Stimulated activated CD4-positive, alpha-beta T cell treated with anti-CD3 and anti-CD28 coated beads, Interleukin-4, amount 100 ng/mL, for 48 hours (primary cell): ENCODE results near the gene FRMD4B.

Experiments
- DNase-seq, 2 donors: peaks; one replicate each; pipeline ENCODE4 v3.0.0-alpha.2; 2020; ENCODE audit warnings: low read depth in 2 of 2

The FRMD4B gene

DNA sequence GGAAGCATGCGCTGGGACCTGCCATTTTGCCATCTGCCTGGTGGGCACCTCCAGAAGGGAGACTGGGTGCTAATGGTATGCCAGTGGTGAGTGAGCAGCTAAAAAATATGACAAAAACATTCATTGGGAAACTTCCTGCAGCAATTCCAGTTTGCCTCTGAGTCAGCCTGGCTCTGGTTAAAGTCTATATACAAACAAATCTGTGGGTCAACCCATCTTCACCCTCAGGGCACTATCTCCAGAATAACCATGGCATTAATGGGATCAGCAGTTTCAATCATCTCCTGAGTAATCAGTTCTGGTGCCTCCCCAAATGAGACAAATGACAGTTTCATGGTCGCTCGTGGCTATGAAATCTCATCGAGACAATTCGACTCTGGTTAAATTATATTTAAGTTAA lies 21.5 kb downstream of the FRMD4B start:
- DNase-seq: no peak

DNA sequence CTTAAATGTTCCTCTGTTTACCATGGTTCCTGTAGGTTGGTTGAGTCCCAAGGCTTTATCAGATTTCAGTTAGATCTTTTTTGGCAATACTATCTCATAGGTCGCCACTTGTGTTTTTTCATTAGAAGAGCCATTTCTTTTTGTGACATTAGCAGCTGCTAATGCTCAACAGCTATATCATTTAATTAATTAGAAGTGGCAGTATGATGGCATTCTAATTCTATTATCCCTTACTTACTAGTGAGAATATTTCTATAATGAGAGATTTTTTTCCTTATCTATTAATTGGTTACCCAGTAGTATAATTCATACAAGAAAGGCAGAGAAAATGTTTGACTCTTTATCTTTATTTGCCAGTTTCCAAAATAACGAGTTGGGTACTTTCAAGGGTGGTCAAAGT lies 25.2 kb downstream of the FRMD4B start:
- DNase-seq: no peak

DNA sequence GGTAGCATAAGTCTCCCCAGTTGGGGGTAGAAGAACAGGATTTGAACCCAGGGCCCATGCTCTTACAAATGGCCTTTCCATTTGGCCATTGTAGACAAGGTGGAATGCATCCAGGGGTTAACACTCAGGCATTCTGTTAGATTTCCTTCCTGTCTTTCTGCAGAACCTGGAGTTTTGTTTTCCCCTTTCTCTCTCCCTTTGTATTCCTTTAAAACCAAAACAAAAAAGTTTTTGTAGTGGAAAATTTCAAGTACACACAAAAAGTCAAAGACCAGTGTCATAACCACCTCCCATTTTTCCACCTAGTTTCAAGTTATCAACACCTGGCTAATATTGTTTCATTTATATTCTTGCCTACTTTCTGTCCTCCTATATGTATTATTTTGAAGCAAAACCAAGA lies 26.0 kb downstream of the FRMD4B start:
- no peak for DNase-seq

DNA sequence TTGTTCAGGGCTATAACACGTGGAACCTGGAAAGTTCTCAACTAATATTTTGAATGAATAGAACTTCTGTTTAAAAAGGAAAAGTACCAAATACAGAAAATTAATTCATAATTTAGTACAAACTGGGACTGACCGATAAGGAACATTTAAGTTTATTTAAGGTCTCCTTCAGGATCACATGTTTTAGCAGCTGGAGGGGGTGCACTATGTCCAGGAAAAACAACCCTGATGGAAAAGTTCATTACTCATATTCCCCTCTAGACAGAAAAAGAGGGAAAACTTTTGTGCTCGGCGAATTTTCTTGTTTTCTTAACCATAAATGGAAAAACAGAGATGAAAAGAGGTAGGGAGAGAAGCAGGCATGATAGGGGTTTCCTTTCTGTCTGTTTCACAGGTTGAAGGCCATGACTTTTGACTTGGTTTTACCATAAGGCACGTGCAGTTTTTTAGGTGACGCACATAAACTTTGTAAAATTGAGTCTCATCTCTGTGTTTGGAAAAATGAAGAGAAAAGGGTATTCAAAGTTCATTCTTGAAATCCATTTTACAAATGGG lies 26.5 kb downstream of the FRMD4B start:
- no peak for DNase-seq

DNA sequence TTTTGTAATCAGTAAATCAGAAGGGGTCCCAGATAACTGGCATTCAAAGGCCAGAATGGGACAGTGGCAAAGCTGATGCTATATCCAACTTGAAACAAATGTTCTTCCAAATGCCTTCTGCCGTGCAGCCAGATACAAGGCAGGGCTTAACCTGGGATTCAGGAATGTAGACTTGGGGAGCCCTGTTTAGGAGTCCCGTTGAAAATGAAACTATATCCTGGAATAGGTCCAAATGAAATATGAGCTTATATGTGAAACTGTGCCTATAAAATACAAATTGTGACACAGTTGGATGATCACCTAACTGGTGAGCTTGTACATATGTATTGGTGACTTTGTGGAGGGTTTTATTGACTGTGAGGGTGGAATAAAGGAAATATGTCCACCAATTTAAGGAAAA lies 28.7 kb downstream of the FRMD4B start:
- DNase-seq: no peak

DNA sequence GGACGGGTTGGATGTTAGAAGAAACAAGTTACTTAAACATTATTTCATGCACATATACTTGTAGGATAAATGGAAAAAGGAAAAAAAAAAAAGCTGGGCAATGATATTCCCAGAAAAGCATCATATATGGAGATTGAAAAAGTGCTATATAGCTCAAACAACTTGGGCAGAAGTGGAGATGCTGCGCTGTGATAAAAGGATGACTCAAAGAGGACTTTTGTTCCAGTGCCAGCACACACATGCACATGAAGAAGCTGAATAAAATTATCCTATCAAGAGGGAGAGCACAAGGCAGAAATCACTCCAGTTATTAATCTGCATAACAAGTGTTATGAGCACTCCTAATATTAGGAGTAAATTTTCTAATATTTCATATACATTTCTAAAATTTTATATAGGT lies 30.9 kb downstream of the FRMD4B start:
- DNase-seq: no peak

DNA sequence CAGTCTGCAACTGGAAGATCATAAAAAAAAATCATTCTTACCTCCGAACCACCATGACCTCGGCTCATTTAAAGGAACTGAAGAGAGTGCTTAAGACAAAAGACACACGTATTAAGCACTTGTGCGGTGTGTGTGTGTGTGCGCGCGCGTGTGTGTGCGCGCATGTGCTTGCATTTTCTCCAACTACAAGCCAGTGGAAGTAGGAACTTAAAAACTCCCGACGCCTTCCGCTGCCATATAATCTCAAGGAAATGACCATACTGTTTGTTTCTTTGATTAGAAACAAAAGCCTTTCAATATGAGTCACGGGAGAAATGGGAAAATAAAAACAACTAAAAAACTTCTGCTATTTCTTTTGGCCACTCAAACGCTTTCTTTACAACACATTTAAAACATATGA lies 32.4 kb downstream of the FRMD4B start:
- DNase-seq: no peak

DNA sequence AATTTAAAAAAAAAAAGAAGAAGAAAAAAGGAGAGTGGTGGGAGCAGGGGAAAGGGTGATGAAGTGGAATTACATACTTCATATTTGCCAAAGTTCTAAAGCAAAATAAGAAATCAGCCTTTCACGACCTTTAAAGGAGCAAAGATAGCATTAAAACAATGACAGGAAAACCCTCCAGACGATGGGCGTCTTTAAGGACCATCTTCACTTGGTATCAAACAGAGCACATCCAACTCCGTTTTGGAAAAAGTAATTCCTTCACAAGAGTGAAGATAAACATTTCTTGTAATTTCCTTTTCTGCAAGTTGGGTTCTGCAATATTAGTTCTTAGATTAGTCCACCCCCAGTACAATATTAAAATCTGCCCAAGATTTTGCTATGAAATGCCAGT lies 32.8 kb downstream of the FRMD4B start:
- no peak for DNase-seq

DNA sequence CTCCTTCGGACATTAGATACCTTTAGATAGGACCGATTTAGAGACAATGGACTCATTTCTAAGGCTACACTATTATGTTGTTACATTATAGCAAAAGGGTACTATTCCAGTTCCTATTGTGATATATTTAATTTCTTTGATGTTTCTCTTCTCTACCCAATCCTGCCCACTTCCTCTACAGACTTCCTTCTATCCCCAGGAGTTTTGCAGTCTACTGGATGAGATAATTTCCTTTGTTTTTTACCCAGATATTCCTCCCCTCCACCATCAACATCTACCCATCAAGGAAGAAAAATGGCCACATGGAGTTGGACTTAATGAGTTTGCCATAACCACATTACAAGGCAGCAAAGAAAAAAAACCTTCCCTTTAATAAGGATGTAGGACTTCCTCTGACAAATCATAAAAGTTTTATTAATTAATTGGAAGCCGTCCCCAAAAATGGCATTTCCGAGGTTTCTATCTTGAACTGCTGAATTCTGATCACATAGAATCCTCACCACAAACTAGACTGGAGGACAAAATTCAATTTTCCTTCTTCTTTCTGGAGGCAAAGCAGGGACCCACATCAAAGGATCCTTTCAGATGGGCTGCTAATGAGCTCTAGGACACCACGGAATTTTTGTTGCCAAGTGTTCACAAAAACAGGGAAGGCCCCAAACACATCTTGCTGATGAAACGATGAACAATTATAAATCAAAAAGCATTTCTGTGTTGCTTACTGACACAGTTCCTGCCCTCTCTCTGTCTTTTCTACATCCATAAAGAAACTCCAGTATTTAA lies 33.4 kb downstream of the FRMD4B start:
- DNase-seq: no peak

DNA sequence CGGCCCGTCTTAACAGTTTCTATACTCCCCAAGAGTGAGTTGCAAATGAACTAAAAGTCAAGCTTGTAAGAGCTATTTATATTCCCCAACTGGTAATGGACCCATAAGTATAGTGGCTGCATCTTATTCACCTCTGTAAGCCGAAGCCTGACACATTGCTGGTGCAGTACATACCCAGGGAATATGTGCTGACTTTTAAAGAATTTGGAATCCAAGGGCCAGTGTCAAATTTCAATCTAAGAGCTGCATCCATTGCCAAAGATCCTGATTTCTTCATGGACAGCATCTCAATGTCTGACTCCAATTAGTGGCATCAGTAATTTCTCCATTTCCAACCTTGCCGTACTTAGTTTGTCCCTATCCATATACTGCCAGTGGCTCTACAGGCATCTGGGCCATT lies 42.0 kb downstream of the FRMD4B start:
- no peak for DNase-seq

DNA sequence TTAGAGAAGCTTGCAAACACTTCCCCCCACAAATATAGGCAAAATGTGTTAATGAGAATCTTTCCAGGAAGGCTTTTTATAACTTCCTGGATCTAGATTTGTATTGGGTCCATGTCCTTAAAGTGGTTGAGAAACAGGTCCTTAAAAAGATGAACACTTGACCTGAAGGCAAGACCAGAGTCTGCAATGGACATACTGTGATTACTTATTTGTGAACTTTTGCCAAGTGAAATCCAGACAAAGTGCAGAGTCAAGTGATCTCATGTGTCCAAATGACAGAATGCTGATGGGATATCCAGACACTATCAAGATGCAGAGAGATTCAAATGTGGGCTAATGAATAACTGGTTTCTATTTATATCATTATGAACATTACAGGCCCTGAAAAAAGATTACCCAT lies 43.8 kb downstream of the FRMD4B start:
- no peak for DNase-seq

DNA sequence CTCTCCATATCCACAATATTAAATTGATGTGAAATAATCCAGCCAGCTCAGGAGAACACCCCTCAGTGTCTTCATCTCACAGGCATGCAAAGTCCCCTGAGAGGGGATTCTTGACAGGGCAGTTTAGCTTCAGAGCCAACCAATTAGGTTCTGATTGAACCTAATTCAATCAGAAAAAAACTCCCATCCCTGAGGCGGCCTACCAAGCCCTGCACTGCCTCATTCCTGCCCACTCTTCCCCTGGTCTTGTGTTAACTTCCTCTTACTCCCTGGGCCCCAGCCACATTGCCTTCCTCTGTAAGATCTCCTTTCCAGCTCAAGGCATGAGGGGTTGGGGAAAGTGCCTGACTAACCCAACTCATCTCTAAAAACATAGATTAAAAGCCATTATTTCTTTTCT lies 46.1 kb downstream of the FRMD4B start:
- DNase-seq: no peak

DNA sequence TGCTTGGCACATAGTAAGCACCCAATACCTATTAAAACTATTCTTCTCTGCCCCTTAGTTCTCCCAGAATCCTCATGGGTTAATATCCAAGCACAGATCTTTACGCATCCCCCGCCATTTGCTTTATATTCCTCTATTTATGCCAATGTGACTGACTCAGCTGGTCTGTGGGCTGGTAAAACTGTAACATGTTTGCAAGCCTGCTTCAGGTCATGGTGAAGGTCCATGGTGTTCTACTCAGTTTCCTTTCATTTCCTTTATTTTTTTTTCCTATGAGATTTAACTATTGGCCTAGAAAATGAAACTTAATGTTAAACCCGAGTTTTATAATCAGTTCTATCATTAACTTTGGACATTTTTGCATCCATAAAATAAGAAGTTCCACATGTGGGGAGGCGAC lies 47.0 kb downstream of the FRMD4B start:
- DNase-seq: no peak

DNA sequence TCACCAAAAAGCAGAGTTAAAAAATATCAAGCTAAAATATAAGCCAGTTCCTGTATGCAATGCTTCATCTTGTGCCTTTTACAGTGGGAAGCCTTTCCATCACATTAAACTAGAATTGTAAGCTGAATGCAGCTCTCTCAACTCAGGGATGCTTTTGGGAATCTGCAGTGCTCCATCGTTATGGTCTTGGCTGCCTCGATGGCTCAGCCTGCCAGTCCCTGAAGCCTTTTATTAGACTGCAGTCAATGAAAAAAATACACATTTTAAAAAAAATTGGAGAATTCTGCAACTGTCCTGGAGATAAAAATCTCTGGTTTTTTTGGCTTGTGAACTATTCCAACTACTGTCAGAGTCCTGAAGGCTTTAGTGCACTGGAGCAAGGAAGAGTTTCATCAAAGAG lies 53.0 kb downstream of the FRMD4B start:
- DNase-seq: no peak

DNA sequence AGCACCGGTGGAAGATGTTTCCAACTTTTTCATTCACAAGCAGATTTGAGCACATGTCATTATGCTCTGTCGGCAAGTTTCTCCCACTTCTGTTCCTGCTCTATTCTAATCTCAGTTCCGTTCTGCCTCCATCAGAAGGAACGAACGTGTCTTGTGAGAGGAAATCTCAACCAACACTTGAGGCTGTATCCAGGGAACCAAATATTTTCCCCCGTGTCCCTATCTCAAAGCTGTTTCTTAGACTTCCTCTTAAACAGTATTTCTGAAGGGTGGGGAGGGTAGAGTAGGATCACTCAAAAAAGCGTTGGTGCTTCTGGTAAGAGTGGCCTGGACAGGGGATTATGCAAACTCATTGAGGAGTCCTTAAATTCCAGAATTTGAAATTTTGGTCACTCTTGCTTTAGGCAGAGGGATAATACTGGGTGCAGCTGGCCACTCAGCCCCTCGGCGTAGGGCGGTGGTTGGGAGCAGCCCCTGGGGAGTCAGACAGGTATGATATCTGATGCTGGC lies 54.9 kb downstream of the FRMD4B start:
- no peak for DNase-seq

DNA sequence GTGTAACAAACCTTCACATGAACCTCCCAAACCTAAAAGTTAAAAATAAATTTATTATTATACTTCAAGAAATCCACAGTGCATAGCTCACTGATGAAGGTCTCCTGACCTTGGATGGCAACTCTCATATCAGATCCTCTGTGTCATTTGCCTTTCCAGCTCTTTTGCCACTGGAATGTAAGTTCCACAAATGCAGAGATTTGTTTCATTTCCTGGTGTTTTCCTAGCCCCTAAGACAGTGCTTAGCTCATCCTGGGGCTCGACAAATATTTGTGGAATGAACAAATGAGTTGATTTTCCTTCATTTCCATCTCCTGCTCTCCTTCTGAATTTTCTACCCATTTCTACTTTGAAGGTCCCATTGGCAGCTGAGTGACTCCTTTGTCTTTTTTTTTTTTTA lies 56.0 kb downstream of the FRMD4B start:
- no peak for DNase-seq

DNA sequence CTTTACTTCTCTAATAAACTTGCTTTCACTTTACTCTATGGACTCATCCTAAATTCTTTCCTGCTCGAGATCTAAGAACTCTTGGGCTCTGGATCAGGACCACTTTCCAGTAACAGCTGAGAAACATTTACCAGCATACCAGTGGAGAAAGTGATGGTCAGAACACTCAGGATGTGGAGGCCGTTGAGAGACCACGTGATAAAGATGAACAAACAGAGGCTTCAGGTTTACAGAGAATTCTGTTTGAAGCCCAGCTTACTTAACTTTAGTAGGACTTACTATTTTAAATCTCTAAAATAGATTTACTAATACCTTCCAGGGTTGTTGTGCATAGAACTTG lies 57.0 kb downstream of the FRMD4B start:
- DNase-seq: no peak

DNA sequence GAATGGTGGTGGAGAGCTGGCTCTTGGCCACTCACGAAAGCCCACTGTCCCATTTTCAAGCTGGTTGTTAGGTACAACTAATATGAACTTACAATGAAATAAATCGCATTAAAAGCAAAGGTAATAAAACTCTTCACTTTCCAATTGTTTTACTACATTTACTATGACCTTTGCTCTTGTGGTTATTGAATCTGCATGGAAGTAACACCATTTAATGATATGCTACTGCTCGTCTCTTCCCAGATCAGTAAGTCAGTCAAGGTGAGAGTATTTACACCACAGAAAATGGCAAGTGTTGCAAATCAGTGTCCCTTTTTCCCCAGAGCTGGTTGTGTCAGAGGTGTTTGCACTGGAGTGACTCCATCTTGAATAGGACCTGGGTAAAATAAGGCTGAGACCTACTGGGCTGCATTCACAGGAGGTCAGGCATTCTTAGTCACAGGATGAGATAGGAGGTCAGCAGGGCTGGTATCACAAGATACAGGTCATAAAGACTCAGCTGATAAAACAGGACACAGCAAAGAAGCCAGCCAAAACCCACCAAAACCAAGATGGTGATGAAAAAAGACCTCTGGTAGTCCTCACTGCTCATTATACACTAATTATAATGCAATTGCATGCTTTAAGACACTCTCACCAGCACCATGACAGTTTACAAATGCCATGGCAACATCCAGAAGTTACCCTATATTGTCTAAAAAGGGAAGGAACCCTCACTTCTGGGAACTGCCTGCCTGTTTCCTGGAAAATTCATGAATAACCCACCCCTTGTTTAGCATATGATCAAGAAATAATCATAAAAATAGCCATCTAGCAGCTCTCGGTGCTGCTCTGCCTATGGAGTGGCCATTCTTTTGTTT lies 57.6 kb downstream of the FRMD4B start:
- no peak for DNase-seq

DNA sequence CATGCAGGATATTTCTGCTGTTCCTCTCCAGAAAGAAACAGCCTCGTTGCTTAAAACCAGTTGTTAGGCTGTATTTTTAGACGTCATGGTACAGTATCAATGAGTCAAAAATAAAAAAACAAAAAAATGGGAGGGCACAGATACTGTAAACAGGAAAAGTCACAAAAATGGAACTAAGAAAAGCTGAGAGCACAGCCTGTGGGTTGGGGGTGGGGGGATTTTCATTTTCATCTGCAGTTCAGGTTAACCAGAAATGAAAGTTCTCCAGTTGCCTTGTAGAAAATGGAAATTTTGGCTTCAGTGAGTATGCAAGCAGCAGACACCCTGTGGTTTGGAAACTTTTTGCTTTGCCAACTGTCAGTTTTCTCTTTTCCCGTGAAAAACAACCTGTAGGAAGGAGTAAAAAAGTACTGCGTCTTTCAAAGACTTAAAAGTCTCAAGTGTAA lies 59.0 kb downstream of the FRMD4B start:
- peak; percentile 16 to 55 for DNase-seq

DNA sequence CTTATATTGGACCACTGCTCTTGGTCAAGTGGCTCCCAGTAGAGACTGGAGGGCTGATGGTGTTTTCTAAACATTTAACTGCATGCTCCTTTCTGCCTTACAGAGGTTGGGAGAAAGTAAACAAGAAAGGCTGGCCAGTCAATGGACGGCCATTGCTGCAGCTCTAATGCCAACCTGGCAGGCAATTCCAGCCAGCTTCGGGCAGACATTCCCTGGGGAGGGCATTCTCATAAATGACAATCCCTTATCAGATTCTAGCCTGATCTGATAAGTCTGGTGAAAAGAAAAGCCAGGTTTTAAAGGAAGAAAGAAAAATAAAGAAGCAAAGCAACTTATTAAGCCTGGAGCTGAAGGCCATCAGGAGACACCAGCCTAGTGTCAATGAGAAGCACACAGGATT lies 60.7 kb downstream of the FRMD4B start:
- no peak for DNase-seq

DNA sequence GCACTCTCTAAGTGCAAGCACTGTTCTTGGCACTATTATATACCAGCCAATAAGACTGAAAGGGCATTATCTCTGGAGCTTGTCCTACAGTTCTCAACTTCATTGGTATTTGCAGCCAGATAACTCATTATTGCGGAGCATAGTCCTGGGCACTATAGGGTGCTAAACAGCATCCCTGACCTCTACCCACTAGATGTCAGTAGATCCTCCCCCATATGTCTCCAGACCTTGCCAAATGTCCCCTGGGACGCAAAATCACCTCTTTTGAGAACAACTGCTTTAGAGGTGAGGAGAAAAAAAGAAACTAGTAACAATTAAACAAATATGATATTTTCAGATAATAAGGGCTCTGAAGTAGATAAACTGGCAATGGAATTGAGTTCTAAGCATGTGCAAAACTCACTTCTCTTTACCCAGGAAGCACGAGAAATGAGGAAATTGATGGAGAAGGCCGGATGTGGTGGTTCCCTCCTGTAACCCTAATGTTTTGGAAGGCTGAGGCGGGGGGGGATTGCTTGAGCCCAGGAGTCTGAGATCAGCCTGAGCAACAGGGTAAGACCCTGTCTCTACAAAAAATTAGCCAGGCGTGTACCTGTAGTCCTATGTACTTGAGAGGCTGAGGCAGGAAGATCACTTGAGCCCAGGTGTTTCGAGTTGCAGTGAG lies 61.4 kb downstream of the FRMD4B start:
- DNase-seq: no peak

DNA sequence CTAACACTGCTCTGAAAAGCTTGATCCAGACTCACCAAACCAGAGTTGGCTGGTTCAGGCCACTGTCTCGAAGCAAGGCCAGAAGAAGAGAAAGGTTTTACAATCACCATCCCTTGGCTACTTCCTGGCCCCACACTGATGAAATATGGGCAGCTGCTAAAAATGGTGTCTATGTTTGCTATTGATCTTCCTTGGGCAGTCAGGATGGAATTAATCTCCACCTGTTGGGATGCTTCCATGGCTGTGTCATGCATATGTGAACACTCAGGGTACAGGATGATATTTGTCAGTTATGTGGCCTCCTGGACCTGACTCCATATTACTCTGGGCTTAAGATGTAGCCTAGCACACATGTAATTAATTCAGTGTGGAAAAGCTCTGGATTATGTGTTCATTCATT lies 61.9 kb downstream of the FRMD4B start:
- DNase-seq: no peak
